ENCODE measurements around the gene ALAS1. TPM values are rescaled to one million over a fixed set of nuclear protein-coding genes. Genes with fewer than 3 reads are reported as not detected.

Gene ALAS1
- total and polyA plus RNA-seq, 2 experiments from 2014 or later = 17.8 to 42.8 TPM

DNA sequence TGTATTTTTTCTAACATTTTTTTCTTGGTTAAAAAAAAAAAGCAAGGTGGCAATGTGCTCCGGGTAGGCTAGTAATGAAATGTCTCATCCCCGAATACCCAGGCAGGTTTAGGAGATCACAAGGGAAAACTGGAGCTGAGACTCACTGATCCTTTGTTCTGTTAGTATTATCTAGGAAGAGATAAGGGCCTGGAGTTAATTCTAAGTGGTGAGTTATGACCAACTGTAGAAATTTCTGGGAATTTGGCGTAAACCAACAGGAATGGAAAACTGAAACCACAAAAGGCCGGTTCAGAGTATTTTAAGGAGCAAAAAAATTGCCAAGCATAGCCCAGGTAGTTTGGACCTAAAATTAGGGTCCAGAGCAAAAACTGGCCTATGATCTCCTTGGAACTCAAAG is 60.0 kb downstream of the ALAS1 start:
- Mint-ChIP-seq H3K4me3 (no peak overlapping the region), H3K36me3 (ENCODE audit: low read depth) (peaks cover 96% of the 10 kb centered on the region), H3K4me1 (no peaks in the 10 kb centered on the region), H3K27me3 (ENCODE audit: insufficient read depth, low read depth, poor library complexity) (peaks cover 2% of the 10 kb centered on the region), H3K9me3 (no peaks in the 10 kb centered on the region), H3K27ac (no peak overlapping the region)
- DNase-seq (ENCODE audit: low spot score) (no peak), ATAC-seq (no peak)
- H3K9me2 ChIP-seq (ENCODE audit: insufficient read depth) = no peaks in the 10 kb centered on the region
- H3K27ac ChIP-seq (ENCODE audit: low read depth) = no peak overlapping the region
- no peaks in the 10 kb centered on the region for H3K27me3 ChIP-seq (ENCODE audit: insufficient read depth)
- H3F3A ChIP-seq (replicated peaks; ENCODE audit: low read depth) = peaks cover 15% of the 10 kb centered on the region; the same call in 1 of the 2 replicates
- H3K4me2 ChIP-seq = no peak overlapping the region
- TF ChIP-seq ZNF331 (CRISPR knock-in tag; IDR thresholded peaks at IDR 0.05; ENCODE audit: low read depth) (no peak), NANOG (IDR thresholded peaks at IDR 0.05; ENCODE audit: borderline replicate concordance) (no peak), JUNB (IDR thresholded peaks at IDR 0.05; ENCODE audit: unreplicated experiment) (no peak), EZH2 (IDR thresholded peaks at IDR 0.05; ENCODE audit: low read depth, unreplicated experiment) (no peak), EZH2phosphoT487 (IDR thresholded peaks at IDR 0.05; ENCODE audit: unreplicated experiment) (no peak), POLR2AphosphoS5 (IDR thresholded peaks at IDR 0.05; ENCODE audit: low read depth) (no peak), STAT1 (IDR thresholded peaks at IDR 0.05; ENCODE audit: unreplicated experiment) (no peak), CREB1 (CRISPR knock-in tag; IDR thresholded peaks at IDR 0.05; ENCODE audit: low read depth) (no peak), ETS1 (IDR thresholded peaks at IDR 0.05) (no peak), ZNF114 (CRISPR knock-in tag; IDR thresholded peaks at IDR 0.05) (no peak)
- TF ChIP-seq, protein P1, sequence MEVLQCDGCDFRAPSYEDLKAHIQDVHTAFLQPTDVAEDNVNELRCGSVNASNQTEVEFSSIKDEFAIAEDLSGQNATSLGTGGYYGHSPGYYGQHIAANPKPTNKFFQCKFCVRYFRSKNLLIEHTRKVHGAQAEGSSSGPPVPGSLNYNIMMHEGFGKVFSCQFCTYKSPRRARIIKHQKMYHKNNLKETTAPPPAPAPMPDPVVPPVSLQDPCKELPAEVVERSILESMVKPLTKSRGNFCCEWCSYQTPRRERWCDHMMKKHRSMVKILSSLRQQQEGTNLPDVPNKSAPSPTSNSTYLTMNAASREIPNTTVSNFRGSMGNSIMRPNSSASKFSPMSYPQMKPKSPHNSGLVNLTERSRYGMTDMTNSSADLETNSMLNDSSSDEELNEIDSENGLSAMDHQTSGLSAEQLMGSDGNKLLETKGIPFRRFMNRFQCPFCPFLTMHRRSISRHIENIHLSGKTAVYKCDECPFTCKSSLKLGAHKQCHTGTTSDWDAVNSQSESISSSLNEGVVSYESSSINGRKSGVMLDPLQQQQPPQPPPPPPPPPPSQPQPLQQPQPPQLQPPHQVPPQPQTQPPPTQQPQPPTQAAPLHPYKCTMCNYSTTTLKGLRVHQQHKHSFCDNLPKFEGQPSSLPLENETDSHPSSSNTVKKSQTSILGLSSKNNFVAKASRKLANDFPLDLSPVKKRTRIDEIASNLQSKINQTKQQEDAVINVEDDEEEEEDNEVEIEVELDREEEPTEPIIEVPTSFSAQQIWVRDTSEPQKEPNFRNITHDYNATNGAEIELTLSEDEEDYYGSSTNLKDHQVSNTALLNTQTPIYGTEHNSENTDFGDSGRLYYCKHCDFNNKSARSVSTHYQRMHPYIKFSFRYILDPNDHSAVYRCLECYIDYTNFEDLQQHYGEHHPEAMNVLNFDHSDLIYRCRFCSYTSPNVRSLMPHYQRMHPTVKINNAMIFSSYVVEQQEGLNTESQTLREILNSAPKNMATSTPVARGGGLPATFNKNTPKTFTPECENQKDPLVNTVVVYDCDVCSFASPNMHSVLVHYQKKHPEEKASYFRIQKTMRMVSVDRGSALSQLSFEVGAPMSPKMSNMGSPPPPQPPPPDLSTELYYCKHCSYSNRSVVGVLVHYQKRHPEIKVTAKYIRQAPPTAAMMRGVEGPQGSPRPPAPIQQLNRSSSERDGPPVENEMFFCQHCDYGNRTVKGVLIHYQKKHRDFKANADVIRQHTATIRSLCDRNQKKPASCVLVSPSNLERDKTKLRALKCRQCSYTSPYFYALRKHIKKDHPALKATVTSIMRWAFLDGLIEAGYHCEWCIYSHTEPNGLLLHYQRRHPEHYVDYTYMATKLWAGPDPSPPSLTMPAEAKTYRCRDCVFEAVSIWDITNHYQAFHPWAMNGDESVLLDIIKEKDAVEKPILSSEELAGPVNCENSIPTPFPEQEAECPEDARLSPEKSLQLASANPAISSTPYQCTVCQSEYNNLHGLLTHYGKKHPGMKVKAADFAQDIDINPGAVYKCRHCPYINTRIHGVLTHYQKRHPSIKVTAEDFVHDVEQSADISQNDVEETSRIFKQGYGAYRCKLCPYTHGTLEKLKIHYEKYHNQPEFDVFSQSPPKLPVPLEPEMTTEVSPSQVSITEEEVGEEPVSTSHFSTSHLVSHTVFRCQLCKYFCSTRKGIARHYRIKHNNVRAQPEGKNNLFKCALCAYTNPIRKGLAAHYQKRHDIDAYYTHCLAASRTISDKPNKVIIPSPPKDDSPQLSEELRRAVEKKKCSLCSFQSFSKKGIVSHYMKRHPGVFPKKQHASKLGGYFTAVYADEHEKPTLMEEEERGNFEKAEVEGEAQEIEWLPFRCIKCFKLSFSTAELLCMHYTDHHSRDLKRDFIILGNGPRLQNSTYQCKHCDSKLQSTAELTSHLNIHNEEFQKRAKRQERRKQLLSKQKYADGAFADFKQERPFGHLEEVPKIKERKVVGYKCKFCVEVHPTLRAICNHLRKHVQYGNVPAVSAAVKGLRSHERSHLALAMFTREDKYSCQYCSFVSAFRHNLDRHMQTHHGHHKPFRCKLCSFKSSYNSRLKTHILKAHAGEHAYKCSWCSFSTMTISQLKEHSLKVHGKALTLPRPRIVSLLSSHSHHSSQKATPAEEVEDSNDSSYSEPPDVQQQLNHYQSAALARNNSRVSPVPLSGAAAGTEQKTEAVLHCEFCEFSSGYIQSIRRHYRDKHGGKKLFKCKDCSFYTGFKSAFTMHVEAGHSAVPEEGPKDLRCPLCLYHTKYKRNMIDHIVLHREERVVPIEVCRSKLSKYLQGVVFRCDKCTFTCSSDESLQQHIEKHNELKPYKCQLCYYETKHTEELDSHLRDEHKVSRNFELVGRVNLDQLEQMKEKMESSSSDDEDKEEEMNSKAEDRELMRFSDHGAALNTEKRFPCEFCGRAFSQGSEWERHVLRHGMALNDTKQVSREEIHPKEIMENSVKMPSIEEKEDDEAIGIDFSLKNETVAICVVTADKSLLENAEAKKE (CRISPR knock-in tag; IDR thresholded peaks at IDR 0.05) = no peak
- TF ChIP-seq, protein P2, sequence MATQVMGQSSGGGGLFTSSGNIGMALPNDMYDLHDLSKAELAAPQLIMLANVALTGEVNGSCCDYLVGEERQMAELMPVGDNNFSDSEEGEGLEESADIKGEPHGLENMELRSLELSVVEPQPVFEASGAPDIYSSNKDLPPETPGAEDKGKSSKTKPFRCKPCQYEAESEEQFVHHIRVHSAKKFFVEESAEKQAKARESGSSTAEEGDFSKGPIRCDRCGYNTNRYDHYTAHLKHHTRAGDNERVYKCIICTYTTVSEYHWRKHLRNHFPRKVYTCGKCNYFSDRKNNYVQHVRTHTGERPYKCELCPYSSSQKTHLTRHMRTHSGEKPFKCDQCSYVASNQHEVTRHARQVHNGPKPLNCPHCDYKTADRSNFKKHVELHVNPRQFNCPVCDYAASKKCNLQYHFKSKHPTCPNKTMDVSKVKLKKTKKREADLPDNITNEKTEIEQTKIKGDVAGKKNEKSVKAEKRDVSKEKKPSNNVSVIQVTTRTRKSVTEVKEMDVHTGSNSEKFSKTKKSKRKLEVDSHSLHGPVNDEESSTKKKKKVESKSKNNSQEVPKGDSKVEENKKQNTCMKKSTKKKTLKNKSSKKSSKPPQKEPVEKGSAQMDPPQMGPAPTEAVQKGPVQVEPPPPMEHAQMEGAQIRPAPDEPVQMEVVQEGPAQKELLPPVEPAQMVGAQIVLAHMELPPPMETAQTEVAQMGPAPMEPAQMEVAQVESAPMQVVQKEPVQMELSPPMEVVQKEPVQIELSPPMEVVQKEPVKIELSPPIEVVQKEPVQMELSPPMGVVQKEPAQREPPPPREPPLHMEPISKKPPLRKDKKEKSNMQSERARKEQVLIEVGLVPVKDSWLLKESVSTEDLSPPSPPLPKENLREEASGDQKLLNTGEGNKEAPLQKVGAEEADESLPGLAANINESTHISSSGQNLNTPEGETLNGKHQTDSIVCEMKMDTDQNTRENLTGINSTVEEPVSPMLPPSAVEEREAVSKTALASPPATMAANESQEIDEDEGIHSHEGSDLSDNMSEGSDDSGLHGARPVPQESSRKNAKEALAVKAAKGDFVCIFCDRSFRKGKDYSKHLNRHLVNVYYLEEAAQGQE (IDR thresholded peaks at IDR 0.05; ENCODE audit: unreplicated experiment) = no peak
- TF ChIP-seq, protein P3, sequence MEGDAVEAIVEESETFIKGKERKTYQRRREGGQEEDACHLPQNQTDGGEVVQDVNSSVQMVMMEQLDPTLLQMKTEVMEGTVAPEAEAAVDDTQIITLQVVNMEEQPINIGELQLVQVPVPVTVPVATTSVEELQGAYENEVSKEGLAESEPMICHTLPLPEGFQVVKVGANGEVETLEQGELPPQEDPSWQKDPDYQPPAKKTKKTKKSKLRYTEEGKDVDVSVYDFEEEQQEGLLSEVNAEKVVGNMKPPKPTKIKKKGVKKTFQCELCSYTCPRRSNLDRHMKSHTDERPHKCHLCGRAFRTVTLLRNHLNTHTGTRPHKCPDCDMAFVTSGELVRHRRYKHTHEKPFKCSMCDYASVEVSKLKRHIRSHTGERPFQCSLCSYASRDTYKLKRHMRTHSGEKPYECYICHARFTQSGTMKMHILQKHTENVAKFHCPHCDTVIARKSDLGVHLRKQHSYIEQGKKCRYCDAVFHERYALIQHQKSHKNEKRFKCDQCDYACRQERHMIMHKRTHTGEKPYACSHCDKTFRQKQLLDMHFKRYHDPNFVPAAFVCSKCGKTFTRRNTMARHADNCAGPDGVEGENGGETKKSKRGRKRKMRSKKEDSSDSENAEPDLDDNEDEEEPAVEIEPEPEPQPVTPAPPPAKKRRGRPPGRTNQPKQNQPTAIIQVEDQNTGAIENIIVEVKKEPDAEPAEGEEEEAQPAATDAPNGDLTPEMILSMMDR (conservative IDR thresholded peaks at IDR 0.05; ENCODE audit: low read depth in 2 of 2) = no peak
- no peak overlapping the region for H2AFZ ChIP-seq
- H3K4me3 ChIP-seq = no peak overlapping the region
- H3K79me2 ChIP-seq (replicated peaks; ENCODE audit: insufficient read depth) = peaks cover 27% of the 10 kb centered on the region
- H4K20me1 ChIP-seq (replicated peaks; ENCODE audit: insufficient read depth) = peaks cover 40% of the 10 kb centered on the region
- H3K4me1 ChIP-seq (ENCODE audit: insufficient read depth) = no peaks in the 10 kb centered on the region
- H3K36me3 ChIP-seq (ENCODE audit: insufficient read depth) = peaks cover 82% of the 10 kb centered on the region

Data from GM23338 (cell line).